HEK293 (cell line): ENCODE results near the gene MTOR.

ENCODE experiments used
- CTCF ChIA-PET: fragments of 350-600 bp; formaldehyde crosslinking; extraction: SDS; loops from one replicate; lab custom pipeline; 2021; ENCODE audit warnings: antibody characterized with exemption; lab: Yijun Ruan, JAX
- POLR2A ChIA-PET: fragments of 300-600 bp; formaldehyde crosslinking; extraction: SDS; loops from one replicate; lab custom pipeline; 2020; ENCODE audit warnings: antibody characterized with exemption, inconsistent platforms; lab: Yijun Ruan, JAX
- H3K27ac ChIP-seq: fragments of 200-500 bp; sonication (Bioruptor generic); 2 replicates; pipeline ENCODE4 v1.5.1; 2014; ENCODE audit warnings: low read depth, low read length, control low read depth, inconsistent platforms; ENCODE audit errors: extremely low read depth
- H3K36me3 ChIP-seq, 2 experiments: fragments of 200-500 bp in 1 of 2; sonication (Bioruptor generic) in 1 of 2; 1 replicate in 1 of 2; 2 replicates in 1 of 2; pipeline ENCODE4 v1.5.1; 2014 to 2017; ENCODE audit warnings: inconsistent platforms in 2 of 2, low read length in 2 of 2; ENCODE audit not compliant: control insufficient read depth in 2 of 2, insufficient read depth in 1 of 2
- H3K4me1 ChIP-seq: fragments of 200-500 bp; sonication (Bioruptor generic); 2 replicates; pipeline ENCODE4 v1.5.1; 2014; ENCODE audit warnings: mild to moderate bottlenecking, low read length, inconsistent platforms; ENCODE audit not compliant: control insufficient read depth, insufficient read depth
- H3K4me3 ChIP-seq: 2 replicates; pipeline ENCODE4 v1.5.1; 2011; ENCODE audit warnings: low read depth, mild to moderate bottlenecking, control low read depth, low read length, moderate library complexity
- H3K9me3 ChIP-seq: fragments of 200-500 bp; sonication (Bioruptor generic); 2 replicates; pipeline ENCODE4 v1.5.1; 2014; ENCODE audit warnings: low read depth, low read length, inconsistent platforms; ENCODE audit not compliant: control insufficient read depth, insufficient read depth
- INSM2 ChIP-seq: fragments of 450-650 bp; formaldehyde crosslinking; IDR thresholded peaks from 2 replicates; pipeline ENCODE4 v1.5.1; 2016; ENCODE audit warnings: missing biosample characterization, missing genetic modification characterization
- PRDM4 ChIP-seq: fragments of 450-650 bp; formaldehyde crosslinking; IDR thresholded peaks from 2 replicates; pipeline ENCODE4 v1.5.1; 2017; ENCODE audit warnings: missing biosample characterization, missing genetic modification characterization
- PRDM6 ChIP-seq: fragments of 450-650 bp; formaldehyde crosslinking; IDR thresholded peaks from 2 replicates; pipeline ENCODE4 v1.5.1; 2017; ENCODE audit warnings: missing biosample characterization, missing genetic modification characterization
- SALL2 ChIP-seq: fragments of 450-650 bp; formaldehyde crosslinking; IDR thresholded peaks from 2 replicates; pipeline ENCODE4 v1.5.0; 2017; ENCODE audit warnings: missing biosample characterization, mild to moderate bottlenecking, missing genetic modification characterization, borderline replicate concordance
- ZBTB17 ChIP-seq: fragments of 450-650 bp; formaldehyde crosslinking; IDR thresholded peaks from 2 replicates; pipeline ENCODE4 v1.5.1; 2016; ENCODE audit warnings: missing biosample characterization, missing genetic modification characterization
- ZNF223 ChIP-seq: fragments of 450-650 bp; formaldehyde crosslinking; IDR thresholded peaks from 2 replicates; pipeline ENCODE4 v1.5.1; 2016; ENCODE audit warnings: missing biosample characterization, missing genetic modification characterization
- ZNF23 ChIP-seq: fragments of 450-650 bp; formaldehyde crosslinking; IDR thresholded peaks from 2 replicates; pipeline ENCODE4 v1.5.1; 2016; ENCODE audit warnings: missing biosample characterization, missing genetic modification characterization, borderline replicate concordance
- ZNF394 ChIP-seq: fragments of 450-650 bp; formaldehyde crosslinking; IDR thresholded peaks from 2 replicates; pipeline ENCODE4 v1.5.1; 2016; ENCODE audit warnings: missing biosample characterization, missing genetic modification characterization, mild to moderate bottlenecking, moderate library complexity, borderline replicate concordance
- ZNF426 ChIP-seq: fragments of 450-650 bp; formaldehyde crosslinking; IDR thresholded peaks from 2 replicates; pipeline ENCODE4 v1.5.1; 2017; ENCODE audit warnings: missing biosample characterization, missing genetic modification characterization, mild to moderate bottlenecking, inconsistent platforms, moderate library complexity
- ZNF530 ChIP-seq: fragments of 450-650 bp; formaldehyde crosslinking; IDR thresholded peaks from 2 replicates; pipeline ENCODE4 v1.5.1; 2016; ENCODE audit warnings: low read depth, missing biosample characterization, missing genetic modification characterization
- ZNF544 ChIP-seq: fragments of 450-650 bp; formaldehyde crosslinking; IDR thresholded peaks from 2 replicates; pipeline ENCODE4 v1.5.0; 2017; ENCODE audit warnings: missing biosample characterization, missing genetic modification characterization
- ZNF654 ChIP-seq: fragments of 450-650 bp; formaldehyde crosslinking; IDR thresholded peaks from 2 replicates; pipeline ENCODE4 v1.5.1; 2016; ENCODE audit warnings: low read depth, missing biosample characterization, missing genetic modification characterization
- ZNF776 ChIP-seq: fragments of 450-650 bp; formaldehyde crosslinking; IDR thresholded peaks from 2 replicates; pipeline ENCODE4 v1.5.0; 2017; ENCODE audit warnings: missing biosample characterization, missing genetic modification characterization, borderline replicate concordance
- ZSCAN16 ChIP-seq: fragments of 450-650 bp; formaldehyde crosslinking; IDR thresholded peaks from 2 replicates; pipeline ENCODE4 v1.5.1; 2016; ENCODE audit warnings: missing biosample characterization, missing genetic modification characterization
- TF ChIP-seq, protein P1 (sequence below): fragments of 450-650 bp; formaldehyde crosslinking; IDR thresholded peaks from 2 replicates; pipeline ENCODE4 v1.5.1; 2016; ENCODE audit warnings: missing biosample characterization, missing genetic modification characterization, borderline replicate concordance
- TF ChIP-seq, protein P2 (sequence below): fragments of 450-650 bp; formaldehyde crosslinking; conservative IDR thresholded peaks from 2 replicates; pipeline ENCODE4 v1.5.1; 2016; ENCODE audit warnings: low read depth, missing biosample characterization, missing genetic modification characterization
- TF ChIP-seq, protein P3 (sequence below): fragments of 450-650 bp; formaldehyde crosslinking; IDR thresholded peaks from 2 replicates; pipeline ENCODE4 v1.5.1; 2016; ENCODE audit warnings: missing biosample characterization, missing genetic modification characterization

The MTOR gene

GRCh38 chr1:11099310-11100148 is 162.8 kb downstream of the MTOR start, which contains the start of gene EXOSC10:
EXOSC10 (minus strand) TSS chr1:11099869; CDS start chr1:11099831, 38 bp downstream.
- peak within 1 kb of the TSS; percentile 89 for H3K27ac ChIP-seq
- no peaks in the 10 kb centered on the region for H3K9me3 ChIP-seq
- H3K36me3 ChIP-seq = peaks cover 32 to 36% of the 10 kb centered on the region in 2 experiments
- POLR2A ChIA-PET = interaction anchor here (0.5 to 2.1 kb wide), 13 partner anchors 8 to 608 kb away, joined by 3 to 6 read pairs (median 3); partner anchors contain the start of gene SRM
- CTCF ChIA-PET = interaction anchor here (0.6 to 2.4 kb wide), 5 partner anchors 17 to 1352 kb away, joined by 3 to 16 read pairs (median 5); no protein-coding TSS in a partner anchor
- H3K4me3 ChIP-seq = peak within 1 kb of the TSS; percentile 76
- peaks cover 3% of the 10 kb centered on the region; the same call in 1 of the 2 replicates for H3K4me1 ChIP-seq
- no peak for TF ChIP-seq INSM2 (tag by site-specific recombination)
- no peak for TF ChIP-seq PRDM6 (tag by site-specific recombination)
- TF ChIP-seq ZSCAN16 (tag by site-specific recombination) = no peak
- no peak for TF ChIP-seq ZNF544 (tag by site-specific recombination)
- TF ChIP-seq ZNF223 (tag by site-specific recombination) = no peak
- TF ChIP-seq ZNF530 (tag by site-specific recombination) = no peak
- TF ChIP-seq, protein P1, sequence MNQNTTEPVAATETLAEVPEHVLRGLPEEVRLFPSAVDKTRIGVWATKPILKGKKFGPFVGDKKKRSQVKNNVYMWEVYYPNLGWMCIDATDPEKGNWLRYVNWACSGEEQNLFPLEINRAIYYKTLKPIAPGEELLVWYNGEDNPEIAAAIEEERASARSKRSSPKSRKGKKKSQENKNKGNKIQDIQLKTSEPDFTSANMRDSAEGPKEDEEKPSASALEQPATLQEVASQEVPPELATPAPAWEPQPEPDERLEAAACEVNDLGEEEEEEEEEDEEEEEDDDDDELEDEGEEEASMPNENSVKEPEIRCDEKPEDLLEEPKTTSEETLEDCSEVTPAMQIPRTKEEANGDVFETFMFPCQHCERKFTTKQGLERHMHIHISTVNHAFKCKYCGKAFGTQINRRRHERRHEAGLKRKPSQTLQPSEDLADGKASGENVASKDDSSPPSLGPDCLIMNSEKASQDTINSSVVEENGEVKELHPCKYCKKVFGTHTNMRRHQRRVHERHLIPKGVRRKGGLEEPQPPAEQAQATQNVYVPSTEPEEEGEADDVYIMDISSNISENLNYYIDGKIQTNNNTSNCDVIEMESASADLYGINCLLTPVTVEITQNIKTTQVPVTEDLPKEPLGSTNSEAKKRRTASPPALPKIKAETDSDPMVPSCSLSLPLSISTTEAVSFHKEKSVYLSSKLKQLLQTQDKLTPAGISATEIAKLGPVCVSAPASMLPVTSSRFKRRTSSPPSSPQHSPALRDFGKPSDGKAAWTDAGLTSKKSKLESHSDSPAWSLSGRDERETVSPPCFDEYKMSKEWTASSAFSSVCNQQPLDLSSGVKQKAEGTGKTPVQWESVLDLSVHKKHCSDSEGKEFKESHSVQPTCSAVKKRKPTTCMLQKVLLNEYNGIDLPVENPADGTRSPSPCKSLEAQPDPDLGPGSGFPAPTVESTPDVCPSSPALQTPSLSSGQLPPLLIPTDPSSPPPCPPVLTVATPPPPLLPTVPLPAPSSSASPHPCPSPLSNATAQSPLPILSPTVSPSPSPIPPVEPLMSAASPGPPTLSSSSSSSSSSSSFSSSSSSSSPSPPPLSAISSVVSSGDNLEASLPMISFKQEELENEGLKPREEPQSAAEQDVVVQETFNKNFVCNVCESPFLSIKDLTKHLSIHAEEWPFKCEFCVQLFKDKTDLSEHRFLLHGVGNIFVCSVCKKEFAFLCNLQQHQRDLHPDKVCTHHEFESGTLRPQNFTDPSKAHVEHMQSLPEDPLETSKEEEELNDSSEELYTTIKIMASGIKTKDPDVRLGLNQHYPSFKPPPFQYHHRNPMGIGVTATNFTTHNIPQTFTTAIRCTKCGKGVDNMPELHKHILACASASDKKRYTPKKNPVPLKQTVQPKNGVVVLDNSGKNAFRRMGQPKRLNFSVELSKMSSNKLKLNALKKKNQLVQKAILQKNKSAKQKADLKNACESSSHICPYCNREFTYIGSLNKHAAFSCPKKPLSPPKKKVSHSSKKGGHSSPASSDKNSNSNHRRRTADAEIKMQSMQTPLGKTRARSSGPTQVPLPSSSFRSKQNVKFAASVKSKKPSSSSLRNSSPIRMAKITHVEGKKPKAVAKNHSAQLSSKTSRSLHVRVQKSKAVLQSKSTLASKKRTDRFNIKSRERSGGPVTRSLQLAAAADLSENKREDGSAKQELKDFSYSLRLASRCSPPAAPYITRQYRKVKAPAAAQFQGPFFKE (tag by site-specific recombination) = no peak
- TF ChIP-seq ZNF394 (tag by site-specific recombination) = no peak
- TF ChIP-seq ZNF654 (tag by site-specific recombination) = no peak
- TF ChIP-seq ZNF426 (tag by site-specific recombination) = no peak
- TF ChIP-seq ZNF23 (tag by site-specific recombination) = no peak
- TF ChIP-seq, protein P2, sequence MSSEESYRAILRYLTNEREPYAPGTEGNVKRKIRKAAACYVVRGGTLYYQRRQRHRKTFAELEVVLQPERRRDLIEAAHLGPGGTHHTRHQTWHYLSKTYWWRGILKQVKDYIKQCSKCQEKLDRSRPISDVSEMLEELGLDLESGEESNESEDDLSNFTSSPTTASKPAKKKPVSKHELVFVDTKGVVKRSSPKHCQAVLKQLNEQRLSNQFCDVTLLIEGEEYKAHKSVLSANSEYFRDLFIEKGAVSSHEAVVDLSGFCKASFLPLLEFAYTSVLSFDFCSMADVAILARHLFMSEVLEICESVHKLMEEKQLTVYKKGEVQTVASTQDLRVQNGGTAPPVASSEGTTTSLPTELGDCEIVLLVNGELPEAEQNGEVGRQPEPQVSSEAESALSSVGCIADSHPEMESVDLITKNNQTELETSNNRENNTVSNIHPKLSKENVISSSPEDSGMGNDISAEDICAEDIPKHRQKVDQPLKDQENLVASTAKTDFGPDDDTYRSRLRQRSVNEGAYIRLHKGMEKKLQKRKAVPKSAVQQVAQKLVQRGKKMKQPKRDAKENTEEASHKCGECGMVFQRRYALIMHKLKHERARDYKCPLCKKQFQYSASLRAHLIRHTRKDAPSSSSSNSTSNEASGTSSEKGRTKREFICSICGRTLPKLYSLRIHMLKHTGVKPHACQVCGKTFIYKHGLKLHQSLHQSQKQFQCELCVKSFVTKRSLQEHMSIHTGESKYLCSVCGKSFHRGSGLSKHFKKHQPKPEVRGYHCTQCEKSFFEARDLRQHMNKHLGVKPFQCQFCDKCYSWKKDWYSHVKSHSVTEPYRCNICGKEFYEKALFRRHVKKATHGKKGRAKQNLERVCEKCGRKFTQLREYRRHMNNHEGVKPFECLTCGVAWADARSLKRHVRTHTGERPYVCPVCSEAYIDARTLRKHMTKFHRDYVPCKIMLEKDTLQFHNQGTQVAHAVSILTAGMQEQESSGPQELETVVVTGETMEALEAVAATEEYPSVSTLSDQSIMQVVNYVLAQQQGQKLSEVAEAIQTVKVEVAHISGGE (tag by site-specific recombination) = no peak
- TF ChIP-seq ZNF776 (tag by site-specific recombination) = no peak
- TF ChIP-seq SALL2 (tag by site-specific recombination) = no peak
- TF ChIP-seq ZBTB17 = peak; percentile 55; the same call in 1 of the 2 replicates
- peak; percentile 25; the same call in 1 of the 2 replicates for TF ChIP-seq PRDM4 (tag by site-specific recombination)
- TF ChIP-seq, protein P3, sequence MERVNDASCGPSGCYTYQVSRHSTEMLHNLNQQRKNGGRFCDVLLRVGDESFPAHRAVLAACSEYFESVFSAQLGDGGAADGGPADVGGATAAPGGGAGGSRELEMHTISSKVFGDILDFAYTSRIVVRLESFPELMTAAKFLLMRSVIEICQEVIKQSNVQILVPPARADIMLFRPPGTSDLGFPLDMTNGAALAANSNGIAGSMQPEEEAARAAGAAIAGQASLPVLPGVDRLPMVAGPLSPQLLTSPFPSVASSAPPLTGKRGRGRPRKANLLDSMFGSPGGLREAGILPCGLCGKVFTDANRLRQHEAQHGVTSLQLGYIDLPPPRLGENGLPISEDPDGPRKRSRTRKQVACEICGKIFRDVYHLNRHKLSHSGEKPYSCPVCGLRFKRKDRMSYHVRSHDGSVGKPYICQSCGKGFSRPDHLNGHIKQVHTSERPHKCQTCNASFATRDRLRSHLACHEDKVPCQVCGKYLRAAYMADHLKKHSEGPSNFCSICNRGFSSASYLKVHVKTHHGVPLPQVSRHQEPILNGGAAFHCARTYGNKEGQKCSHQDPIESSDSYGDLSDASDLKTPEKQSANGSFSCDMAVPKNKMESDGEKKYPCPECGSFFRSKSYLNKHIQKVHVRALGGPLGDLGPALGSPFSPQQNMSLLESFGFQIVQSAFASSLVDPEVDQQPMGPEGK (tag by site-specific recombination) = peak; percentile 94
